ENCODE data around the gene LEO1.
"Not testable (repeated sequence)": the region's sequence is repeated elsewhere in the genome, so short reads cannot be mapped to it uniquely, and the experiment has no call there.

Gene LEO1

DNA sequence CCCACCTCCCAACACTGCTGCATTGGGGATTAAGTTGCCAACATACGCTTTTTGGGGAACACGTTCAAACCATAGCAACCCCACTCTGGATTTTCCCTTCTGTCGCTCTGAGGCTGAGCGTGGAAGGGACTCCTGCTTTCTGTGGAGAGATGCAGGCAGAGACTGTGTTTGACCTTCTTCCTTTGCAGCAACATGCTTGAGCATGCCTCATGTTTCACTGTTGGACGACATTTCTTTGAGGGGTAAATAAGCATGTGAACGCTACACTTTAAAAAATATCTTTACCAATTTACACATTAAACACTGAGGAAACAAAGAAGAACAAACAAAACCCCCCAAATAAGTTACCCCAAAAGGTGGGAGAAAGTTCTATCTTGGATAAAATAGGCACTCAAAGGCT is 33.2 kb upstream of the LEO1 start:
- no peak for TF ChIP-seq CTCF (IDR thresholded peaks at IDR 0.05; ENCODE audit: control extremely low read depth, extremely low read depth, low read depth, missing control alignments)
- ChIA-PET CTCF (interaction anchor here (1.2 to 1.7 kb wide), 2 partner anchors 8 to 24 kb away, joined by 3 to 6 read pairs; no protein-coding TSS in a partner anchor), POLR2A (no interaction called here)

GRCh38 chr15:52003710-52004109 is 32.1 kb upstream of the LEO1 start:
- TF ChIP-seq CTCF (IDR thresholded peaks at IDR 0.05; ENCODE audit: control extremely low read depth, extremely low read depth, low read depth, missing control alignments) = no peak
- CTCF ChIA-PET = interaction anchor here (1.0 to 1.7 kb wide), 4 partner anchors 8 to 23 kb away, joined by 3 to 6 read pairs (median 3); no protein-coding TSS in a partner anchor
- POLR2A ChIA-PET = no interaction called here

More for the DNA sequence above, 33.2 kb upstream of the LEO1 start:
- DNase-seq (ENCODE audit: extremely low spot score) = no peak

DNA sequence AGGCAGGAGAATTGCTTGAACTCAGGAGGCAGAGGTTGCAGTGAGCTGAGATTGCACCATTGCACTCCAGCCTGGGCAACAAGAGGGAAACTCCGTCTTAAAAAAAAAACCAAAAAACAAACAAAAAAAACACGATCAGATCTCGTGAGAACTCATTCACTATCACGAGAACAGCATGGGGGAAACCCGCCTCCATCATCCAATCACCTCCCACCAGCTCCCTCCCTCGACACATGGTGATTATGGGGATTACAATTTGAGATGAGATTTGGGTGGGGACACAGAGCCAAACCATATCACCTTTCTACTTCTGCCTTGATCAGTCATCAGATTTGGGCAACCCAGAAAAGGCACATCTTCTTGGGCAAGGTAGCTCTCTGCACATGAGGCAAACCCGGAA is 31.5 kb upstream of the LEO1 start:
- DNase-seq (ENCODE audit: extremely low spot score); POLR2A ChIA-PET: not testable (repeated sequence)
- CTCF ChIA-PET = interaction anchor here (1.5 kb wide), 1 partner anchor 14 kb away, joined by 3 read pairs; no protein-coding TSS in a partner anchor

More at GRCh38 chr15:52003710-52004109, 32.1 kb upstream of the LEO1 start:
- no peak for DNase-seq (ENCODE audit: extremely low spot score)

GRCh38 chr15:52002351-52002750 is 30.8 kb upstream of the LEO1 start:
- no peak for DNase-seq (ENCODE audit: extremely low spot score)
- POLR2A ChIA-PET = no interaction called here
- no peak for TF ChIP-seq CTCF (IDR thresholded peaks at IDR 0.05; ENCODE audit: control extremely low read depth, extremely low read depth, low read depth, missing control alignments)
- CTCF ChIA-PET = interaction anchor here (1.5 kb wide), 1 partner anchor 13 kb away, joined by 3 read pairs; no protein-coding TSS in a partner anchor

GRCh38 chr15:51992953-51993352 is 21.4 kb upstream of the LEO1 start:
- no peak for DNase-seq (ENCODE audit: extremely low spot score)
- ChIA-PET POLR2A (interaction anchor here (0.6 kb wide), 1 partner anchor 132 kb away, joined by 3 read pairs; no protein-coding TSS in a partner anchor), CTCF (interaction anchor here (0.8 to 1.9 kb wide), 5 partner anchors 12 to 146 kb away, joined by 3 to 5 read pairs (median 3); no protein-coding TSS in a partner anchor)
- TF ChIP-seq CTCF (IDR thresholded peaks at IDR 0.05; ENCODE audit: control extremely low read depth, extremely low read depth, low read depth, missing control alignments) = no peak

DNA sequence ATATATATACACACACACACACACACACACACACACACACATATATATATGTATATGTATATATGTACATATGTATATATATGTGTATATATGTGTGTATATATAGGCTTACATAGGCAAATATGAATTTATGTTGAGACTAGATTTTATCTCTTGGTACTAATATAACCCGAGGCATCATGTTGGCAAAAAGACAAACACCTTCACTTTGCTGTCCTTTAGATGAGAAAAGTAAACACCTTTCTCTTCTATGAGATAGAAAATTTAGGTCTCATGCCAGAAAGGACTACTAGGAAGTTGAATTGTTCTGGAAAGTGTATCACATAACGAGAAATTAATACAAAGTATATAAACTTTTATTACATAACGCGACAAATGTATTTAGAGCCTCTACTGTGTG is 19.6 kb upstream of the LEO1 start:
- DNase-seq (ENCODE audit: extremely low spot score) = no peak
- ChIA-PET POLR2A (no interaction called here), CTCF (no interaction called here)
- no peak for TF ChIP-seq CTCF (IDR thresholded peaks at IDR 0.05; ENCODE audit: control extremely low read depth, extremely low read depth, low read depth, missing control alignments)

DNA sequence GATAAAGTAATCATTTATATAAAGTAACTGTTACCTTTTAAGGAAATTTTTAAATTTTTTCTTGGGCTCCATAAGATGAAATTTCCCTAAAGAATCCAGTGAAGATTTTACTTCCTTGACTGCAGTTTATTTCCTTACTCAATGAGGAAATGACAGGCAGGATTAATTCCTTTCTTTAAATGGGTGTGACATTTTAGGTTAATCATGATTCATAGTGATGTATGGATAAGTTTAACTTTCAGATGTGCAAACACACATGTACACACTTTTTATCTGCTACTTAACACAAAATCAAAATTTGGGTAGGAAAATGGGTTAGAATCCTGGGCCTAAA is 11.2 kb upstream of the LEO1 start:
- CTCF ChIA-PET = interaction anchor here (0.9 to 1.1 kb wide), 2 partner anchors 91 to 155 kb away, joined by 3 read pairs; no protein-coding TSS in a partner anchor
- no peak for DNase-seq (ENCODE audit: extremely low spot score)
- no peak for TF ChIP-seq CTCF (IDR thresholded peaks at IDR 0.05; ENCODE audit: control extremely low read depth, extremely low read depth, low read depth, missing control alignments)
- POLR2A ChIA-PET = no interaction called here

All from GM10248 (cell line).